Peyer's patch (tissue), 4 donors: ENCODE measurements around the gene MEG3.

Experiments
- POLR2A ChIP-seq, 2 donors: fragments of 450-650 bp; IDR thresholded peaks; one replicate each; pipeline ENCODE4 v1.5.1; 2017; ENCODE audit warnings: antibody characterized with exemption in 2 of 2, mild to moderate bottlenecking in 2 of 2, moderate library complexity in 2 of 2
- TF ChIP-seq, protein P1 (sequence below), 6 experiments: fragments of 450-650 bp in 4 of 6; fragments of 200-600 bp in 2 of 6; sonication (generic) in 1 of 6; IDR thresholded peaks; one replicate each; pipeline ENCODE4 v1.5.1; 2017 to 2019; ENCODE audit warnings: antibody characterized with exemption in 6 of 6, mild to moderate bottlenecking in 3 of 6, moderate library complexity in 1 of 6

DNA sequence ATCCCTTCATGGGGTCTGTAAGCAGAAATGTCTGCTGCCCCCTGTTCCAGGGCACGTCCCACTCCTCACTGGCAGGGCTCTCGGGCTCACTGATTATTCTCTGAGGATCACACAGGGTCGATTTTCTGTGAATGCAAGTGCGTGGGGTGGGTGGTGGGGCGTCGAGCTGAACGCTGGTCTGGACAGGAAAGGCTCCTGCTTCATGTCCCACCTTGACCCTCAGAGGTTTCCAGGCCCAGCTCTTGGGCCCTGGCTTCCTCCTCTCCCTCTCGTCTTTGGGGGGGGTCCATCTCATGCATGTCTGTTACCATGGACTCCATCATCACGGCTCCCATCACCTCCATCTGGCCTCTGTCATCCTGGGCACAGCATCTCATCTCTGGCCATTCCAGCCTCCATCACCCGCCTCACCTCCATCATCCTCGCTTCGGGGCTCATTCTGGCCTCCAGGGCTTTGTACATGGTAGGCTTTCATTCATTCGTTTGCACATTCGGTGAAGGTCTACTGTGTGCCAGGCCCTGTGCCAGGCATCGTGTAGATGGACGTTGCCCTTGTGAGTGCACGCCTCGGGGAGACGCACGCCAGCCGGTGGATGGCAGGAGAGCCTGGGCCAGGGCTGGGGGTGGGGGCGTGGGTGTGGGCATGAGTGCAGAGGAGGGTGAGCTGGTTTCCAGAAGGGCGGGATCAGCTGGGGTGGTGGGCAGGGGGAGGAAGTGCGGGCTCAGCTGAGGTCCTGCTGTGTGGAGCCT, 42.9 kb downstream of the MEG3 start:
- TF ChIP-seq, protein P1, sequence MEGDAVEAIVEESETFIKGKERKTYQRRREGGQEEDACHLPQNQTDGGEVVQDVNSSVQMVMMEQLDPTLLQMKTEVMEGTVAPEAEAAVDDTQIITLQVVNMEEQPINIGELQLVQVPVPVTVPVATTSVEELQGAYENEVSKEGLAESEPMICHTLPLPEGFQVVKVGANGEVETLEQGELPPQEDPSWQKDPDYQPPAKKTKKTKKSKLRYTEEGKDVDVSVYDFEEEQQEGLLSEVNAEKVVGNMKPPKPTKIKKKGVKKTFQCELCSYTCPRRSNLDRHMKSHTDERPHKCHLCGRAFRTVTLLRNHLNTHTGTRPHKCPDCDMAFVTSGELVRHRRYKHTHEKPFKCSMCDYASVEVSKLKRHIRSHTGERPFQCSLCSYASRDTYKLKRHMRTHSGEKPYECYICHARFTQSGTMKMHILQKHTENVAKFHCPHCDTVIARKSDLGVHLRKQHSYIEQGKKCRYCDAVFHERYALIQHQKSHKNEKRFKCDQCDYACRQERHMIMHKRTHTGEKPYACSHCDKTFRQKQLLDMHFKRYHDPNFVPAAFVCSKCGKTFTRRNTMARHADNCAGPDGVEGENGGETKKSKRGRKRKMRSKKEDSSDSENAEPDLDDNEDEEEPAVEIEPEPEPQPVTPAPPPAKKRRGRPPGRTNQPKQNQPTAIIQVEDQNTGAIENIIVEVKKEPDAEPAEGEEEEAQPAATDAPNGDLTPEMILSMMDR (IDR thresholded peaks at IDR 0.05) = no peak
- no peak for TF ChIP-seq POLR2A (IDR thresholded peaks at IDR 0.05)
